B cell (primary cell): ENCODE data around the gene SNAPIN. TPM values are rescaled to one million over a fixed set of nuclear protein-coding genes. Genes with fewer than 3 reads are reported as not detected.

ENCODE experiments used
- ATAC-seq: fragments of 200-7000 bp; cut with Tn5 transposase; one replicate; pipeline ENCODE4 v1.10.0; 2021; ENCODE audit warnings: low read depth, mild to moderate bottlenecking, moderate number of reproducible peaks, moderate library complexity
- CTCF ChIA-PET: fragments of 350-600 bp; sonication (Branson Sonifier 250); formaldehyde crosslinking; loops from one replicate; lab custom pipeline; 2021; ENCODE audit warnings: antibody characterized with exemption, inconsistent platforms; lab: Charles Lee
- POLR2A ChIA-PET: fragments of 350-600 bp; sonication (Branson Sonifier 250); formaldehyde crosslinking; loops from one replicate; lab custom pipeline; 2021; ENCODE audit warnings: antibody characterized with exemption; lab: Charles Lee
- DNase-seq: peaks from one replicate; pipeline ENCODE4 v3.0.0; 2013
- H2AFZ ChIP-seq: 2 replicates; pipeline ENCODE4 v1.6.1; 2012; ENCODE audit warnings: mild to moderate bottlenecking, low read depth, low read length; ENCODE audit not compliant: insufficient read depth, poor library complexity, severe bottlenecking
- H3K27ac ChIP-seq, 2 donors: 1 replicate in 1 of 2; 2 replicates in 1 of 2; pipeline ENCODE4 v1.5.1; 2012 to 2013; ENCODE audit warnings: low read length in 2 of 2, mild to moderate bottlenecking in 2 of 2, moderate library complexity in 1 of 2
- H3K27me3 ChIP-seq, 4 experiments: fragments of 200-600 bp in 1 of 4; sonication (generic) in 1 of 4; replicated peaks in 1 of 4; 1 replicate in 2 of 4; 2 replicates in 2 of 4; pipeline versions ENCODE4 v1.6.1 to v1.7.0; 2013 to 2016; ENCODE audit warnings: low read length in 3 of 4, mild to moderate bottlenecking in 2 of 4, mixed read lengths in 1 of 4, moderate library complexity in 1 of 4; ENCODE audit not compliant: insufficient read depth in 4 of 4, control insufficient read depth in 3 of 4; ENCODE audit errors: control extremely low read depth in 1 of 4
- H3K36me3 ChIP-seq, 2 experiments: replicated peaks in 1 of 2; 1 replicate in 1 of 2; 2 replicates in 1 of 2; pipeline versions ENCODE4 v1.6.1 to v1.7.1; 2013; ENCODE audit warnings: low read length in 1 of 2; ENCODE audit not compliant: insufficient read depth in 2 of 2, control insufficient read depth in 1 of 2; ENCODE audit errors: control extremely low read depth in 1 of 2, extremely low read depth in 1 of 2
- H3K4me1 ChIP-seq, 2 donors: fragments of 200-600 bp in 1 of 2; sonication (generic) in 1 of 2; 1 replicate in 1 of 2; 2 replicates in 1 of 2; pipeline versions ENCODE4 v1.5.1 to v1.6.1; 2013 to 2017; ENCODE audit warnings: low read length in 2 of 2; ENCODE audit not compliant: control insufficient read depth in 2 of 2, insufficient read depth in 2 of 2
- H3K4me2 ChIP-seq: replicated peaks from 2 replicates; pipeline ENCODE3; 2012; ENCODE audit warnings: mild to moderate bottlenecking, low read depth, low read length; ENCODE audit not compliant: poor library complexity, severe bottlenecking
- H3K4me3 ChIP-seq, 5 experiments: fragments of 200-600 bp in 1 of 5; sonication (generic) in 1 of 5; 1 replicate in 3 of 5; 2 replicates in 2 of 5; pipeline versions ENCODE4 v1.5.1 to v1.7.0; 2011 to 2016; ENCODE audit warnings: low read length in 4 of 5, mild to moderate bottlenecking in 4 of 5, low read depth in 2 of 5, control low read depth in 1 of 5, moderate library complexity in 1 of 5; ENCODE audit not compliant: insufficient read depth in 1 of 5; ENCODE audit errors: control extremely low read depth in 1 of 5, extremely low read depth in 1 of 5
- H3K79me2 ChIP-seq: fragments of 200-600 bp; sonication (generic); one replicate; pipeline ENCODE4 v1.6.0; 2016; ENCODE audit warnings: low read length; ENCODE audit not compliant: control insufficient read depth, insufficient read depth
- H3K9ac ChIP-seq: fragments of 200-600 bp; sonication (generic); 2 replicates; pipeline ENCODE4 v1.6.1; 2017; ENCODE audit warnings: mild to moderate bottlenecking, low read length, moderate library complexity
- H3K9me3 ChIP-seq, 3 donors: one replicate each; pipeline versions ENCODE4 v1.6.1 to v1.7.1; 2013; ENCODE audit warnings: low read length in 2 of 3; ENCODE audit not compliant: control insufficient read depth in 2 of 3, insufficient read depth in 1 of 3; ENCODE audit errors: control extremely low read depth in 1 of 3
- H4K20me1 ChIP-seq: 2 replicates; pipeline ENCODE4 v1.6.0; 2012; ENCODE audit warnings: mild to moderate bottlenecking, low read length; ENCODE audit not compliant: insufficient read depth, control insufficient read depth, poor library complexity, severe bottlenecking
- H3K27ac Mint-ChIP-seq: one replicate; pipeline ENCODE4 v1.8.0; 2021; ENCODE audit warnings: mixed read lengths
- H3K27me3 Mint-ChIP-seq: one replicate; pipeline ENCODE4 v1.8.0; 2021; ENCODE audit warnings: mixed read lengths
- H3K4me1 Mint-ChIP-seq: one replicate; pipeline ENCODE4 v1.8.0; 2021; ENCODE audit warnings: mixed read lengths
- H3K4me3 Mint-ChIP-seq: one replicate; pipeline ENCODE4 v1.8.0; 2021; ENCODE audit warnings: mixed read lengths
- H3K9me3 Mint-ChIP-seq: one replicate; pipeline ENCODE4 v1.8.0; 2022; ENCODE audit warnings: mixed read lengths; ENCODE audit not compliant: insufficient read depth
- CTCF ChIP-seq: fragments of 200-600 bp; IDR thresholded peaks from one replicate; pipeline ENCODE4 v1.8.0; 2022; ENCODE audit warnings: antibody characterized with exemption, mild to moderate bottlenecking
- EZH2 ChIP-seq: IDR thresholded peaks from 2 replicates; pipeline ENCODE4 v1.6.1; 2012; ENCODE audit warnings: borderline replicate concordance, low read depth, mild to moderate bottlenecking, moderate library complexity, low read length; ENCODE audit not compliant: insufficient read depth, poor library complexity, severe bottlenecking
- WGBS: methylation state at CpG from one replicate; pipeline ENCODE4 v1.1.5; 2013; ENCODE audit warnings: missing lambda C conversion rate; ENCODE audit not compliant: insufficient coverage; 5-methylcytosine and 5-hydroxymethylcytosine counted together
- intact Hi-C: fragments of 100-400 bp; cut with micrococcal nuclease; formaldehyde crosslinking; loops from one replicate; pipeline ENCODE4 v1.10.0; 2022
- polyA plus RNA-seq: library from polyadenylated mRNA; depleted of rRNA; stranded (reverse); fragments of >200 nt; gene quantifications from 2 replicates; pipeline ENCODE4 v1.2.3, GENCODE V29; 2012
- total RNA-seq, 2 donors: library from RNA; stranded (reverse); fragments of 120-200 nt in 1 of 2; gene quantifications; 1 replicate in 1 of 2; 2 replicates in 1 of 2; pipeline versions ENCODE4 v1.2.3 to v1.2.4, GENCODE V29; 2013 to 2022

Gene SNAPIN
- total and polyA plus RNA-seq, 2 donors (not counting 1 experiment from before 2014, with no cell fraction given), result 22.7 to 37.6 TPM

- Histone ChIP-seq H3K9ac (no peak overlapping the region), H4K20me1 (peaks cover 4% of the 10 kb centered on the region), H3K79me2 (peaks cover 5% of the 10 kb centered on the region), H3K27ac (peak overlapping the region in 1 of 2 donors; percentile 19), H2AFZ (no peak overlapping the region), H3K36me3 (peaks cover 14 to 46% of the 10 kb centered on the region in 2 experiments), H3K4me2 (no peak overlapping the region), H3K9me3 (no peaks in the 10 kb centered on the region), H3K4me3 (no peak overlapping the region), H3K4me1 (no peaks in the 10 kb centered on the region), H3K27me3 (no peaks in the 10 kb centered on the region)
- WGBS, result 92% methylated on average over 9 of the region's 10 CpGs
- no peak for ATAC-seq
- ChIA-PET POLR2A (interaction anchor here (0.7 kb wide), 1 partner anchor 14 kb away, joined by 3 read pairs; the partner anchor contains the start of gene CHTOP), CTCF (interaction anchor here (2.4 kb wide), 1 partner anchor 76 kb away, joined by 6 read pairs; no protein-coding TSS in a partner anchor)
- peaks cover 7% of the 10 kb centered on the region for H3K4me1 Mint-ChIP-seq
- intact Hi-C loops, result no loop called here
- no peak for DNase-seq
- no peaks in the 10 kb centered on the region for H3K9me3 Mint-ChIP-seq
- H3K27me3 Mint-ChIP-seq, result no peaks in the 10 kb centered on the region
- H3K27ac Mint-ChIP-seq, result peak overlapping the region; percentile 81
- no peak for TF ChIP-seq EZH2
- TF ChIP-seq CTCF, result no peak
- no peak overlapping the region for H3K4me3 Mint-ChIP-seq
These were observed 10.4 kb upstream of the SNAPIN start for GRCh38 chr1:153648000-153648643.

GRCh38 chr1:153649137-153649862 lies 9.2 kb upstream of the SNAPIN start:
- peaks cover 3% of the 10 kb centered on the region for H3K79me2 ChIP-seq
- H4K20me1 ChIP-seq, result peaks cover 4% of the 10 kb centered on the region
- no peak for DNase-seq
- H3K4me1 Mint-ChIP-seq, result no peaks in the 10 kb centered on the region
- no peak overlapping the region for H3K4me3 ChIP-seq
- no peak overlapping the region for H3K9ac ChIP-seq
- no peaks in the 10 kb centered on the region for H3K4me1 ChIP-seq
- no peaks in the 10 kb centered on the region for H3K9me3 ChIP-seq
- WGBS, result 59% methylated on average over 2 of the region's 3 CpGs
- intact Hi-C loops, result no loop called here
- peak overlapping the region in 1 of 2 donors; percentile 41 for H3K27ac ChIP-seq
- no peak for TF ChIP-seq CTCF
- TF ChIP-seq EZH2, result no peak
- CTCF ChIA-PET, result interaction anchor here (1.0 to 1.2 kb wide), 2 partner anchors 77 to 79 kb away, joined by 3 to 6 read pairs; no protein-coding TSS in a partner anchor
- no peak overlapping the region for H3K4me2 ChIP-seq
- no peaks in the 10 kb centered on the region for H3K9me3 Mint-ChIP-seq
- H3K36me3 ChIP-seq, result peaks cover 14 to 34% of the 10 kb centered on the region in 2 experiments
- peak overlapping the region; percentile 41 for H3K27ac Mint-ChIP-seq
- H3K4me3 Mint-ChIP-seq, result no peak overlapping the region
- H2AFZ ChIP-seq, result no peak overlapping the region
- H3K27me3 ChIP-seq, result no peaks in the 10 kb centered on the region
- ATAC-seq, result no peak
- POLR2A ChIA-PET, result interaction anchor here (1.5 kb wide), 1 partner anchor 15 kb away, joined by 5 read pairs; the partner anchor contains the start of gene CHTOP
- no peaks in the 10 kb centered on the region for H3K27me3 Mint-ChIP-seq
